Measurements from ENCODE around the gene DDAH1. TPM values are rescaled to one million over a fixed set of nuclear protein-coding genes. Genes with fewer than 3 reads are reported as not detected.

Gene DDAH1
- total and polyA plus RNA-seq, 2 of the 4 experiments (the other 2 are of a cell fraction), result 78.0 to 94.5 TPM

- TF ChIP-seq POLR2A (IDR thresholded peaks at IDR 0.05; ENCODE audit: low read depth, low read length) (peak; percentile 90), MAZ (IDR thresholded peaks at IDR 0.05; ENCODE audit: borderline replicate concordance, low read depth, low read length) (peak; percentile 79), SMC3 (IDR thresholded peaks at IDR 0.05; ENCODE audit: low read depth, low read length) (0 out of 2 replicates have a peak, but pooled peaks have one; percentile 6), CEBPB (IDR thresholded peaks at IDR 0.05; ENCODE audit: low read depth, low read length) (no peak), USF2 (IDR thresholded peaks at IDR 0.05; ENCODE audit: low read depth, low read length) (0 out of 2 replicates have a peak, but pooled peaks have one; percentile 0), MXI1 (IDR thresholded peaks at IDR 0.05; ENCODE audit: borderline replicate concordance, low read depth, low read length) (0 out of 2 replicates have a peak, but pooled peaks have one; percentile 13), CTCF (conservative IDR thresholded peaks at IDR 0.05; ENCODE audit: low read depth, low read length) (no peak)
- Histone ChIP-seq H2BK120ac (ENCODE audit: low read depth, low read length) (peak within 1 kb of the TSS; percentile 79), H3K4ac (ENCODE audit: low read depth, low read length) (peak within 1 kb of the TSS; percentile 99), H3K4me2 (ENCODE audit: low read depth, low read length) (peak within 1 kb of the TSS; percentile 77), H3K27ac (ENCODE audit: insufficient read depth, low read length) (peak within 1 kb of the TSS; percentile 98), H2BK20ac (ENCODE audit: low read depth, low read length) (peak within 1 kb of the TSS; percentile 79), H2AK9ac (replicated peaks; ENCODE audit: low read depth, low read length, poor library complexity) (peak within 1 kb of the TSS; percentile 99), H4K5ac (ENCODE audit: low read depth, low read length) (peak within 1 kb of the TSS; percentile 91), H3K56ac (ENCODE audit: extremely low read depth, insufficient read depth, low read length) (peak within 1 kb of the TSS; percentile 99), H2AK5ac (ENCODE audit: low read depth, low read length) (peak within 1 kb of the TSS; percentile 98), H3K23ac (ENCODE audit: low read depth, low read length) (peak within 1 kb of the TSS; percentile 100), H3K4me3 (ENCODE audit: insufficient read depth, low read depth, low read length) (peak within 1 kb of the TSS; percentile 97), H2AFZ (replicated peaks; ENCODE audit: low read length, poor library complexity) (peak within 1 kb of the TSS; percentile 93), H3K18ac (ENCODE audit: low read depth, low read length) (peak within 1 kb of the TSS; percentile 98), H3K79me1 (ENCODE audit: low read depth in 1 of 2, low read length in 2 of 2) (peaks cover 0 to 53% of the 10 kb centered on the region in 2 experiments; a peak in 2 of 4 replicates), H2BK15ac (ENCODE audit: low read depth, low read length) (peak within 1 kb of the TSS; percentile 80; the same call in 2 of the 3 replicates), H4K20me1 (ENCODE audit: insufficient read depth, low read length) (peaks cover 42% of the 10 kb centered on the region; the same call in 1 of the 2 replicates), H3K27me3 (ENCODE audit: control insufficient read depth, insufficient read depth, low read length) (no peaks in the 10 kb centered on the region), H2BK5ac (ENCODE audit: low read depth, low read length, poor library complexity, severe bottlenecking) (peak within 1 kb of the TSS; percentile 98), H3K9me3 (ENCODE audit: control insufficient read depth, insufficient read depth, low read length) (no peaks in the 10 kb centered on the region), H3K36me3 (ENCODE audit: control insufficient read depth, insufficient read depth, low read length) (0 out of 2 replicates have a peak, but pooled peaks cover 1% of the 10 kb centered on the region), H3K14ac (replicated peaks; ENCODE audit: low read depth, low read length) (peak within 1 kb of the TSS; percentile 100), H4K8ac (ENCODE audit: low read depth in 2 of 2, low read length in 2 of 2) (peak within 1 kb of the TSS; percentile 79 to 97), H4K91ac (ENCODE audit: insufficient read depth, low read depth, low read length) (peak within 1 kb of the TSS; percentile 93), H3K9ac (ENCODE audit: low read depth, low read length) (peak within 1 kb of the TSS; percentile 100), H3K4me1 (ENCODE audit: control insufficient read depth, insufficient read depth, low read length) (peaks cover 6% of the 10 kb centered on the region), H3K9me1 (ENCODE audit: insufficient read depth, low read length) (peaks cover 8% of the 10 kb centered on the region)
- DNase-seq (peak; percentile 97), ATAC-seq (ENCODE audit: low read depth) (peak; percentile 96)
- 0% methylated on average over 33 of the region's 78 CpGs; no CpG with 5 or more reads in 1 of the 2 experiments for WGBS, 2 experiments (ENCODE audit: extremely low coverage in 2 of 2, insufficient read length in 1 of 2)
- intact Hi-C loops (cut with micrococcal nuclease) (loop anchor here (5.0 kb wide), 1 partner anchor 1086 kb away; no protein-coding TSS in a partner anchor), in situ Hi-C loops (cut with MboI; ENCODE audit: low sequenced_read_pairs) (no loop called here), dilution Hi-C loops (cut with HindIII; ENCODE audit: low sequenced_read_pairs, unreplicated experiment) (no loop called here)
- CTCF ChIA-PET, result interaction anchor here (1.3 kb wide), 2 partner anchors 17 to 332 kb away, joined by 4 to 5 read pairs; partner anchors contain the start of gene C1orf52
- BruUV-seq (replicated peaks), result no TSS peak
- POLR2A ChIA-PET (ENCODE audit: unreplicated experiment), result interaction anchor here (0.5 to 1.4 kb wide), 8 partner anchors 9 to 307 kb away, joined by 3 to 8 read pairs (median 4); no protein-coding TSS in a partner anchor
Observed at GRCh38 chr1:85276215-85276977, 188.6 kb downstream of the DDAH1 start, which contains the start of gene BCL10. BCL10 (minus strand) TSS chr1:85276632; CDS start chr1:85276352, 280 bp downstream.
